ENCODE results near the gene ZNF667.

Gene ZNF667

DNA sequence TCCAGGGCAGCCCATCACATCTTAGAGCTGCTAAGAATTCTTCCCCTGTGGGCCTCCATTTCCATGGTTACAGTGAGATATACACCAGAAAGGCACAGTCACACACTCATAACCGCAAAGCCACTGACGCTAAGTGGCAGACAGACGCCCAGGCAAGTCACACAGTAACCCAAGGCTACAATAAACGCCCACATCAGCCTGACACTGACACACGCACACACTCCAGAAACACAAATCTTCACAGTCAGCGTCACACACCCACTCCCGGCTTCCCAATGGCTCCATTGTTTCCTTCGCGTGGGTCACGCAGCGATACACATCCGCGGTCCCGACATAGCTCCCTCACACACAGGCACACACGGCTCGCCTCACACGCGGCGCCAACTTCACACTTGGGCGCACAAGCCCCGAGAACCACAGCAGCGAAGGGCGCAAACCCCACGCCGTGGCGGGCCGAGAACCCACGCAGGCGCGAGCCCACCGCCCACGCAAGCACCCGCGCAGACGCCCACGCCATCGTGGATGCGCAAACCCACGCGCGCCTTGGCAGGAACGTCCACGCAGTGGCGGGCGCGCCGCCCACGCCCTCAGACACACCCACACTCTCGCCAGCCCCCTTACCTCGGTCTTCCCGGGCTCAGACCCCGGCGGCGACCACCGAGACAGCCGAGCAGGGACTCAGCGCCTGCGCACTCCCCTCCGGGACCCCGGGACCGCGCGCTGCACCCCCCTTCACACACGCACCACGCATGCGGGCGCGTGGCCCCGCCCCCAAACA, at the start of gene ZNF667:
TSS of gene ZNF667 (minus strand) at position 695 of the 778 bp plus-strand sequence. CDS start 14,975 bp downstream, outside the sequence.
- TF ChIP-seq ZFP30 (CRISPR knock-in tag; IDR thresholded peaks at IDR 0.05), result peak; percentile 36; the same call in 1 of the 2 replicates
- no peak for TF ChIP-seq ESRRG (CRISPR knock-in tag; IDR thresholded peaks at IDR 0.05)
- no peak for TF ChIP-seq PPARA (CRISPR knock-in tag; IDR thresholded peaks at IDR 0.05; ENCODE audit: borderline replicate concordance)
- TF ChIP-seq, protein P1, sequence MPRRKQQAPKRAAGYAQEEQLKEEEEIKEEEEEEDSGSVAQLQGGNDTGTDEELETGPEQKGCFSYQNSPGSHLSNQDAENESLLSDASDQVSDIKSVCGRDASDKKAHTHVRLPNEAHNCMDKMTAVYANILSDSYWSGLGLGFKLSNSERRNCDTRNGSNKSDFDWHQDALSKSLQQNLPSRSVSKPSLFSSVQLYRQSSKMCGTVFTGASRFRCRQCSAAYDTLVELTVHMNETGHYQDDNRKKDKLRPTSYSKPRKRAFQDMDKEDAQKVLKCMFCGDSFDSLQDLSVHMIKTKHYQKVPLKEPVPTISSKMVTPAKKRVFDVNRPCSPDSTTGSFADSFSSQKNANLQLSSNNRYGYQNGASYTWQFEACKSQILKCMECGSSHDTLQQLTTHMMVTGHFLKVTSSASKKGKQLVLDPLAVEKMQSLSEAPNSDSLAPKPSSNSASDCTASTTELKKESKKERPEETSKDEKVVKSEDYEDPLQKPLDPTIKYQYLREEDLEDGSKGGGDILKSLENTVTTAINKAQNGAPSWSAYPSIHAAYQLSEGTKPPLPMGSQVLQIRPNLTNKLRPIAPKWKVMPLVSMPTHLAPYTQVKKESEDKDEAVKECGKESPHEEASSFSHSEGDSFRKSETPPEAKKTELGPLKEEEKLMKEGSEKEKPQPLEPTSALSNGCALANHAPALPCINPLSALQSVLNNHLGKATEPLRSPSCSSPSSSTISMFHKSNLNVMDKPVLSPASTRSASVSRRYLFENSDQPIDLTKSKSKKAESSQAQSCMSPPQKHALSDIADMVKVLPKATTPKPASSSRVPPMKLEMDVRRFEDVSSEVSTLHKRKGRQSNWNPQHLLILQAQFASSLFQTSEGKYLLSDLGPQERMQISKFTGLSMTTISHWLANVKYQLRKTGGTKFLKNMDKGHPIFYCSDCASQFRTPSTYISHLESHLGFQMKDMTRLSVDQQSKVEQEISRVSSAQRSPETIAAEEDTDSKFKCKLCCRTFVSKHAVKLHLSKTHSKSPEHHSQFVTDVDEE (CRISPR knock-in tag; IDR thresholded peaks at IDR 0.05), result no peak
- peak; percentile 4 for ATAC-seq

- no peak for TF ChIP-seq ARNTL (CRISPR knock-in tag; IDR thresholded peaks at IDR 0.05; ENCODE audit: borderline replicate concordance, low read depth)
- 0 out of 2 replicates have a peak, but pooled peaks have one; percentile 34 for TF ChIP-seq ZFP3 (CRISPR knock-in tag; IDR thresholded peaks at IDR 0.05)
- no peak for ATAC-seq
These were observed 48.2 kb upstream of the ZNF667 start for GRCh38 chr19:56525214-56525860.

DNA sequence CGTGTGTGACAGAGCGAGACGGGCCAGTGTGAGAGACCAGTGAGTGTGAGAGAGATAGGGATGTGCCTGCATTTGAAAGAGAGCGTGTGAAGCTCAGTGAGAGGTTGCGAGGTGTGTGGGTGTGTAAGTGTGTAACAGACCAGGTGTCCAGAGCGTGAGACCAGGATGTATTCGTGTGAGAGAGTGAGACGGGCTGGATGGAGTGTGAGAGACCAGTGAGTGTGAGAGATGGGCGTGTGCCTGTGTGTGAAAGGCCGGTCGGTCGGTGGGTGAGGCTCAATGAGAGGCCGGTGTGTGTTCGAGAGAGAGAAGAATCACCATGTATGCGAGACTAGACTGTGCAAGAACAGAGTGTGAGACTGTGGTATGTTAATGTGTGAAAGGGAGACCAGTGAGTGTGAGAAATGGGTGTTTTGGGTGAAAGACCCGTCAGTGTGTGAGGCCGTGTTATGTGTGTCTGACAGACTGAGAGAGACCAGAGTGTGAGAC, 31.2 kb upstream of the ZNF667 start:
- ATAC-seq, result peak; percentile 3; the same call in 2 of the 3 replicates
- no peak for TF ChIP-seq ARNTL (CRISPR knock-in tag; IDR thresholded peaks at IDR 0.05; ENCODE audit: borderline replicate concordance, low read depth)
- no peak for TF ChIP-seq GLIS3 (CRISPR knock-in tag; IDR thresholded peaks at IDR 0.05)
- TF ChIP-seq ZFP3 (CRISPR knock-in tag; IDR thresholded peaks at IDR 0.05), result no peak
- no peak for TF ChIP-seq CSRNP3 (CRISPR knock-in tag; IDR thresholded peaks at IDR 0.05)
- TF ChIP-seq ESRRG (CRISPR knock-in tag; IDR thresholded peaks at IDR 0.05), result no peak
- TF ChIP-seq, protein P1 (CRISPR knock-in tag; IDR thresholded peaks at IDR 0.05), result no peak

GRCh38 chr19:56507446-56508289, 30.5 kb upstream of the ZNF667 start, which contains the start of gene ZNF471:
TSS of gene ZNF471 (plus strand) at chr19:56507855. CDS start at chr19:56511572, 3,717 bp downstream.
- peak; percentile 100 for ATAC-seq
- TF ChIP-seq, protein P2, sequence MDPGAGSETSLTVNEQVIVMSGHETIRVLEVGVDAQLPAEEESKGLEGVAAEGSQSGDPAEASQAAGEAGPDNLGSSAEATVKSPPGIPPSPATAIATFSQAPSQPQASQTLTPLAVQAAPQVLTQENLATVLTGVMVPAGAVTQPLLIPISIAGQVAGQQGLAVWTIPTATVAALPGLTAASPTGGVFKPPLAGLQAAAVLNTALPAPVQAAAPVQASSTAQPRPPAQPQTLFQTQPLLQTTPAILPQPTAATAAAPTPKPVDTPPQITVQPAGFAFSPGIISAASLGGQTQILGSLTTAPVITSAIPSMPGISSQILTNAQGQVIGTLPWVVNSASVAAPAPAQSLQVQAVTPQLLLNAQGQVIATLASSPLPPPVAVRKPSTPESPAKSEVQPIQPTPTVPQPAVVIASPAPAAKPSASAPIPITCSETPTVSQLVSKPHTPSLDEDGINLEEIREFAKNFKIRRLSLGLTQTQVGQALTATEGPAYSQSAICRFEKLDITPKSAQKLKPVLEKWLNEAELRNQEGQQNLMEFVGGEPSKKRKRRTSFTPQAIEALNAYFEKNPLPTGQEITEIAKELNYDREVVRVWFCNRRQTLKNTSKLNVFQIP (CRISPR knock-in tag; IDR thresholded peaks at IDR 0.05; ENCODE audit: borderline replicate concordance, low read depth), result no peak
- no peak for TF ChIP-seq ISL1 (CRISPR knock-in tag; IDR thresholded peaks at IDR 0.05)
- TF ChIP-seq TOX (CRISPR knock-in tag; IDR thresholded peaks at IDR 0.05; ENCODE audit: borderline replicate concordance), result no peak
- no peak for TF ChIP-seq PPARA (CRISPR knock-in tag; IDR thresholded peaks at IDR 0.05; ENCODE audit: borderline replicate concordance)
- TF ChIP-seq ZC3H10 (CRISPR knock-in tag; IDR thresholded peaks at IDR 0.05), result no peak

Measured in SK-N-SH treated with all-trans-retinoic acid at 6 μM for 48 hours (cell line).